HG03521 (cell line): ENCODE measurements around the gene CARD9.
A peak's percentile ranks its signal among the peaks of the same experiment; 100 is the strongest.

Experiments
- ATAC-seq: cut with Tn5 transposase; IDR thresholded peaks from one replicate; pipeline ENCODE4 v1.9.1; 2021; ENCODE audit warnings: mild to moderate bottlenecking, moderate library complexity; ENCODE audit not compliant: unreplicated experiment

Gene CARD9

GRCh38 chr9:136402067-136402466 is 28.6 kb upstream of the CARD9 start:
- no peak for ATAC-seq

- no peak for ATAC-seq
These were observed 27.9 kb upstream of the CARD9 start for GRCh38 chr9:136401173-136401922.

- ATAC-seq, result peak; percentile 76
These were observed 26.8 kb upstream of the CARD9 start, which contains the start of gene SNAPC4 for GRCh38 chr9:136400038-136400834. Gene SNAPC4, minus strand, starts transcription at chr9:136400170. Its CDS starts 1,742 bp downstream, at chr9:136398428.

- peak; percentile 20 for ATAC-seq
These were observed 25.9 kb upstream of the CARD9 start for GRCh38 chr9:136399176-136400037.

- no peak for ATAC-seq
These were observed 24.8 kb upstream of the CARD9 start for GRCh38 chr9:136398286-136398685.

GRCh38 chr9:136397643-136398042 is 24.2 kb upstream of the CARD9 start:
- ATAC-seq, result no peak

GRCh38 chr9:136396219-136396515 is 22.7 kb upstream of the CARD9 start:
- ATAC-seq, result no peak

- ATAC-seq, result no peak
These were observed 22.1 kb upstream of the CARD9 start for GRCh38 chr9:136395345-136396218.

- no peak for ATAC-seq
These were observed 21.5 kb upstream of the CARD9 start for GRCh38 chr9:136395020-136395340.

- ATAC-seq, result no peak
These were observed 21.0 kb upstream of the CARD9 start for GRCh38 chr9:136394312-136395019.

GRCh38 chr9:136393531-136393930 is 20.1 kb upstream of the CARD9 start:
- no peak for ATAC-seq

- no peak for ATAC-seq
These were observed 19.3 kb upstream of the CARD9 start for GRCh38 chr9:136392538-136393449.

- no peak for ATAC-seq
These were observed 18.5 kb upstream of the CARD9 start for GRCh38 chr9:136391737-136392537.

- no peak for ATAC-seq
These were observed 15.9 kb upstream of the CARD9 start for GRCh38 chr9:136389396-136389795.

GRCh38 chr9:136387217-136387616 is 13.7 kb upstream of the CARD9 start:
- ATAC-seq, result no peak

- no peak for ATAC-seq
These were observed 12.5 kb upstream of the CARD9 start for GRCh38 chr9:136386018-136386417.

GRCh38 chr9:136385015-136385414 is 11.5 kb upstream of the CARD9 start:
- ATAC-seq, result no peak

GRCh38 chr9:136383436-136383835 is 10.0 kb upstream of the CARD9 start:
- ATAC-seq, result no peak
